CD4-positive, alpha-beta T cell treated with Interferon alpha-2 for 1 hour (primary cell): ENCODE data around the gene KIF24.
"Not testable (repeated sequence)": the region's sequence is repeated elsewhere in the genome, so short reads cannot be mapped to it uniquely, and the experiment has no call there.

Experiments
- DNase-seq, 2 donors: peaks; one replicate each; pipeline ENCODE4 v3.0.0-alpha.2; 2020 to 2022

The KIF24 gene

DNA sequence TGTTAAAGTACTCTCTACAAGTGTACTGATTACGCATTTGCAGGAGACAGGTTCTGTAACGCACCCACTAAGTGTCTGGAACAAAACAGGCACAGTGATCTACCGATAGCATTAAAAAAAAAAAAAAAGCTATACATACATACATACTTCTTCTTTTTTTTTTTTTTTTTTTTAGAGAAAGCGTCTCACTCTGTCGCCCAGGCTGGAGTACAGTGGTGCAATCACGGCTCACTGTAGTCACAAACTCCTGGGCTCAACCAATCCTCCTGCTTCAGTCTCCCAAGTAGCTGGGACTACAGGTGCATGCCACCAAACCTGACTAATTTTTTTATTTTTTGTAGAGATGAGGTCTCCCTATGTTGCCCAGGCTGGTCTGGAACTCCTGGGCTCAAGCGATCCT is 7.6 kb downstream of the KIF24 start:
- no peak for DNase-seq

DNA sequence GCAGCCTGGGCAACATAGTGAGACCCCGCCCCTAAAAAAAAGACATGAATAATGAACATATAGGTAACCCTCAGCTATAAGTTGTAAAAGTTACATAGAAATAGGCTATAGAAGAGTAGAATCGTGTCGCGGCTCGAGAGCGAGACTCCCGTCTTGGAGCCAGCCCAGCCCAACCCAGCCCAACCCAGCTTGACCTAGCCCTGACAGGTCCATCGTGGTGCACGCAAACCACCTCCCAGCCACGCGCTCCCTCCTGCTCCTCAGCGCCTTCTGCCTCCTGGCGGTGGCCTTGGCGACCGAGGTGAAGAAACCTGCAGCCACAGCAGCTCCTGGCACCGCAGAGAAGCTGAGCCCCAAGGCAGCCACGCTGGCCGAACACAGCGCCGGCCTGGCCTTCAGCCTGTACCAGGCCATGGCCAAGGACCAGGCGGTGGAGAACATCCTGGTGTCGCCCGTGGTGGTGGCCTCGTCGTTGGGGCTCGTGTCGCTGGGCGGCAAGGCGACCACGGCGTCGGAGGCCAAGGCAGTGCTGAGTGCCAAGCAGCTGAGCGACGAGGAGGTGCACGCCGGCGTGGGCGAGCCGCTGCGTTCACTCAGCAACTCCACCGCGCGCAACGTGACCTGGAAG is 10.8 kb downstream of the KIF24 start:
- no peak for DNase-seq

DNA sequence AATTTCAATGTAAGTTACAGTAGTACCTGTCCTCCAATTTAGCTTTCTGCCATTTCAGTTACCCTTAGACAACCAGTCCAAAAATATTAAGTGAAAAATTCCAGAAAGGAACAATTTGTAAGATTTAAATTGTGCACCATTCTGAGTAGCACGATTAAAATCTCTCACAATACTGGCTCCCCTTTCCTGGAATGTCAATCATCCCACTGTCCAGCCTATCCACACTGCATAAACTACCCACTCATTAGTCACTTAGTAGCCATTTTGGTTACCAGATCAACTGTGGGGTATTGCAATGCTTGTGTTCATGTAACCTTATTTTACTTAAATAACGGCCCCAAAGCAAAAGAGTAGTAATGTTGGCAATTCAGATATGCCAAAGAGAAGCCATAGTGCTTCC is 11.6 kb downstream of the KIF24 start:
- no peak for DNase-seq

DNA sequence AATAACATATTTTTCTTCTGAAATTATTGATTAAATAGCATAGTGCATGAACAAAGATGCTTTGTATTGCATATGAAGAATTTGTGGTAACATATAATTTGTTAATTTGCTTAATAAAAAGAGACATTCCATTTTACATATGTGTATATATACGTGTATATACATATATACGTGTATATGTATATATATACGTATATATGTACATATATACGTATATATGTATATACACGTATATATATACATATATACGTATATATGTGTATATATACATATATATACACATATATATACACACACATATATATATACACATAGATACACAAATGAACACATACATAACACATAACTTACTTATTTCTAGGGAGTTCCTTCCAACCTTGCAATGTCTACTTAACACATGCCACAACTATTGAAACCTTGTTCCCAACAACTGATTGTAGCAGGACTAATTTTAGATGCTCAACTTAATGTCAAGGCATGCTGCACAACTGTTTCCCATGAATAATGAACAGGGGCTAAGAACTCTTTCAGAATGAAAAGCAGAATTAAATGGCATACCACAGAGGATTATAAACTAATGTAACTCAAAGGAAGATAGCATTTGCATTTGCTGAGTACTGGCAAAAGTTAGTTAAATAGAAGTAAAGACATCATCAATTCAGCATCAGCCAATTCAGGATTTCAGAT is 17.4 kb downstream of the KIF24 start:
- DNase-seq, result no peak

DNA sequence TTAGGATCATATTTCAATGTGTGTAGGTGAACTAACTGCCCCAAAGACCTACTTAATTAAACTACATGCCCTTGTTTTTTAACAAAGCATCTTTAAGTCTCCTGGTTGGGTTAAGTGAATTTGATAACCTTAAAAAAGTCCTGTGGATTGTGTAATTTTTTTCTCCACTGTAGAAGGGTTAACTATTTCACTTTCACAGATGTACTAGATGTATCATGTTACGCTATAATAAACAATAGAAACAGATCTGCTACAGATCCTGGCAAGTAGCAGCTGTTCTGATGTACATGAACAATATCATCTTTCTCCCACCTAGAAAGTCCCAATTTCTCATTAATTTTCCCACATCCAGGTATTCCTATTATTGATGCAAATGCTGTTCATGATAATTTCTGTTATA is 18.9 kb downstream of the KIF24 start:
- DNase-seq, result no peak

DNA sequence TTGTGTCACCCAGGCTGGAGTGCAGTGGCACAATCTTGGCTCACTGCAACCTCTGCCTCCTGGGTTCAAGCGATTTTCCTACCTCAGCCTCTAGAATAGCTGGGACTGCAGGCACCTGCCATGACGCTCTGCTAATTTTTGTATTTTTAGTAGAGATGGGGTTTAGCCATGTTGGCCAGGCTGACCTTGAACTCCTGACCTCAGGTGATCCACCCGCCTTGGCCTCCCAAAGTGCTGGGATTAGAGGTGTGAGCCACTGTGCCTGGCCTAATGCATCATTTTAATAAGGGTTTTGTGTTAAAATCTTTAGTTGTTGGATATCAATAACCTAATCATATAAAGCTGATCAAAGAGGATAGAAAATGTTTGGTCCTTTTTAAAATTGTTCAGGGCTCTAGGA is 20.8 kb downstream of the KIF24 start:
- not testable (repeated sequence) for DNase-seq

DNA sequence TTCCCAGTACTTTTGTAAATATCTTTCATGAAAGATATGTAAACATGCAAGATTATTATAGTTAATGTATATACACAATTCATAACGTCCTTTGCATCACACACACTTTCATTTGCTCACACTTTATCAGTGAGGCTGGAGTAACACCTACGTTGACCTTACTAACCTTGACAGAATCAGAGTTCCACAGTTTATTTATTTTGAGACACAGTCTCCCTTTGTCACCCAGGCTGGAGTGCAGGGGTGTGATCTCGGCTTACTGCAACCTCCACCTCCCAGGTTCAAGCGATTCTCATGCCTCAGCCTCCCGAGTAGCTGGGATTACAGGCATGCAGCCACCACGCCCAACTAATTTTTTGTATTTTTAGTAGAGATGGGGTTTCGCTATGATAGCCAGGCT is 28.0 kb downstream of the KIF24 start:
- not testable (repeated sequence) for DNase-seq

DNA sequence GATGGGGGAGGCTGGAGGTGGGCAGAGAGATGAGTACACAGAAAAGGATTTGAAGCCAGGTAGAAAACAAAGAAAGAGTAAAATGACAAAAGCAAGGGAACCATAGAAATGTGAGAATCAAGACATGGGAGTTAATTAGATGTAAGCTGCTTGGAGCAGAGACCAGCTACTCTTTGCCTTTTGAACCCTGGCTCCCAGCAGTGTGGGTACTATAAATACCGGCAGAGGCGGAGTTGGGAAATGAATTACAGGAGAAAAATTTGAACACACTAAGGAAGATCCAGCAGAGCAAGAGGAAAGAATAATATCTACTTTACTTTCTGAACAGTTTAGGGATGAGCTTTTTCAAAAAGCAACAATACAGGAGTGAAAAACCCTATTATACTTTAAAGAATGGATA is 36.5 kb downstream of the KIF24 start:
- DNase-seq, result no peak

DNA sequence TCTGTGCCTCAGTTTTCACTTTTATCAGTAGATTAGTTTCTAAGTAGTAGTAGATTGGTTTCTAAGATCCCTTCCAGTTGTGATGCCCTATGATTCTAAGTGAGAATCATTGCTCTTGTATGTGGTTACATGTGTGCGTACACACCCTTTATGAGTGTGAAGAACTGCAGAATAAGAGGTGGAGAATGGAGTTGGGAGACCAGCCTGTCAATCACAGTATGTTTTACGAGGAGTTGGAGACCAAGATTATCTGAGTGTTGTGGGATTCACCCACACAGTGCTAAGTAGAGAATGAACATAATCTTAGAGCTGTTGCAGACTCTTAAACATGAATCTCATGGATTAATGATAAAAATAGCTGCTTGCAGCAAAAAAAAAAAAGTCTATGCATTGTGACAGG is 37.6 kb downstream of the KIF24 start:
- no peak for DNase-seq

DNA sequence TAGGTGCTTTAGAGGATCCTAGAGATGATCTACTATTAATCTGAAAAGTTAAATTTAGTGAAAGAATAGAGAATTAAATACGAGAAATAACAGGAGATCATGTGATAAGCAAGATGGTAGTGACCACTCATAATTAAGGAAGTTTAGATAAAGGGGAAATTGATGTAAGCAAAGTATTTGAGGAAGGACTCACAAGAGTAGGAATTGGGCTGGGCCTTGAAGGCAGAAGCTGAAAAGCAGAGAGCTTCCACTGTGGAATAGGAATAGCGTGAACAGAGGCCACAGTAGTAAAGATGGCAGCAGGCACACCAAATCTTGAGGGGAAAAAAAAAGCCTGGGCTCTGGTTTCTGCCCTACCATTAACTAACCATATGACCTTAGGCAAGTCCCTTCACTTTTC is 38.0 kb downstream of the KIF24 start:
- DNase-seq, result no peak

DNA sequence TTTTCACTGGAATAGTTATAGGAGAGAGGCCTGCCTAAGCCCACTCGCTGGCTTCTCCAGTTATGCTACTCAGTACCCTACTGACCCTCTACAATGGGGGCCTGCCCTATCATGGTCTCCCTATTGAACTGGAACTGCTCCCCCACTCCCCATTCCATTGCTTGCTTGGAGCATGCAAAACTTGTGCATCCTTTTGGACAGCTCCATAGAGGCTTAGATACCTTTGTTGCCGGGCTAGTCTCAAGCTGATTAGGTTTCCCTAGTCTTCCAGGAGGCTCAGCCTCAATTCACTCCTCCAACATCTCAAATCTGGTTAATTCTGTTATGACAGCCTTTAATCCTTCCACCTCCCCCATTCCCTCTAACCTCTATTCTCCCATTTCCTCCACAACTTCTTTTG is 39.9 kb downstream of the KIF24 start:
- DNase-seq, result no peak

DNA sequence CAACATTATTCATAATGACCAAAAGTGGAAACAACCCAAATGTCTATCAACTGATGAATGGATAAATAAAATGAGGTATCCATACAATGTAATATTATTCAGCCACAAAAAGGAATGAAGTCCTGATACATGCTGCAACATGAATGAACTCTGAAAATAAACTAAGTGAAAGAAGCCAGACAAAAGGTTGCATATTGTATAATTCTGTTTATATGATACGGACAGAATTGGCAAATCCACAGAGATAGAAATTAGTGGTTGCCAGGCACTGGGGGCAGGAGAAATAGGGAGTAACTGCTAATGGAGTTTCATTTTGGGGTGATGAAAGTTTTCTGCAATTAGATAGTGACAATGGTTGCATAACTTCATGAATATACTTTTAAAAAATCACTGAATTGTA is 47.0 kb downstream of the KIF24 start:
- no peak for DNase-seq

DNA sequence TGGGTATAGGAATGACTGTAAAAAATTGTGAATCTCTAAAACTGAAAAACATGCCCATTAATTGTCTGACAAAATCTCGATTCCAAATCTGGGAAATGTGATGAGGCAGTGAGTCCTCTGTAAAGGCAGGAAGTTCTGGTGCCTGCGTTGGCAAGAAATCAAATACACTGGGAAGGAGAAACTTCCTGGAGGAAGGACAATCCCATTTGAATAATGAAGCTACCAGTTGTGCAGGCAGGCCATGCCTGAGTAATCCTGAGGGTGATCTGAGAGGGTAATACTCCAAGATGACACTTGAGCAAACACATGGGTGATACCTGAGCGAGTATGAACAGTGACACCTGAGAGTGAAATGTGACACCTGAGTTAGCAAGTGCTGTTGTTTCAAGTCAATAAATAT is 49.7 kb downstream of the KIF24 start:
- no peak for DNase-seq
